Activated CD8-positive, alpha-beta memory T cell treated with anti-CD3 and anti-CD28 coated beads, Interleukin-2, amount 50 U/mL, for 1 hour (primary cell): ENCODE measurements around the gene ZNF507.

Experiments used
- DNase-seq: peaks from one replicate; pipeline ENCODE4 v3.0.0-alpha.2; 2020; ENCODE audit errors: extremely low read depth

Gene ZNF507

DNA sequence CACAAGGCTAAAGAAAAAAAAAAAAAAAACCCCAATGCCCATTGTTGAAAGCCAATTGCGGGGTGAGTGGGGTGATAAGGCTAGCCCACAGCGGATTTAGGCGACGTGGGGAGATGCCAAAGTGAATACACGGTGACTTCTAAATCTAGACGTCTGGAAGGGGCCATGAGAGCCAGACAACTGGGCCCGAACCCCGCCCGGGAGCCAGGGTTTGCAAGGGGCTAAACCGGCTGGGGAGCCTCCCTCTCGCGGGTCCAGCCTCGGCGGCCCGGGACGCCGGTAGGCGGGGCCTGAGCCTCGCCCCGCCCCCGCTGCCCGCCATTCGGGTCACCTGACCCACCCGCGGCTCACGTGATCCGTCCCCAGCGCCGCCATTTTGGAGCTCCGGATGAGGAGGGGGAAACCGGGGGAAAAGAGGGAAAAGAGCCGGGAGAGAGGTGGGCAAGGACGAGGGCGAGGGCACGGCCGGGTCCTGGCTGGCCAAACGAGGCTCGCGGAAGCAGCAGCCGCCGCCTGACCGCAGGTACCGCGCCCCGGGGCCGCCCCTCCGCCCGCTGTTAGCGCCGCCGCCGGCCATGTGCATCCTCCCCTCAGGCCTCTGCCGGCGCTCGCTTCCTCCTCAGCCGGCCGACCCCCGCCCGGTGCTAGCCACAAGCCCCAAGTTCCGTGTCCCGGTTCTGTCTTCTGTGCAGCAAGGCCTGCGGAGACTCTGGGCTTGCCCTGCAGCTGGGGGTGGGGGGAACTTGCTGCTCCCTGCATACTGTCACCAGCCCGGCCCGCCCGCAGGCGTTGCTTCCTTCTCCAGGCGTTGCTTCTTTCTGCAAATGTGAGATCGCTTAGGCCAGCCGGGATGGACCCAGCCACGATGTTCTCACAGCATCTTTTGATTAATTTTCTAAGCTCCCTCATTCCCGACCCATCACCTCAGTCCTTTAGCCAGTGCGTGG is at the start of gene ZNF507:
Gene ZNF507, plus strand, starts transcription at position 350 of the 947 bp plus-strand sequence. CDS start 7,221 bp downstream, outside the sequence.
- peak; percentile 40 for DNase-seq

GRCh38 chr19:32296694-32297093 is 48.7 kb upstream of the ZNF507 start:
- DNase-seq, result no peak

DNA sequence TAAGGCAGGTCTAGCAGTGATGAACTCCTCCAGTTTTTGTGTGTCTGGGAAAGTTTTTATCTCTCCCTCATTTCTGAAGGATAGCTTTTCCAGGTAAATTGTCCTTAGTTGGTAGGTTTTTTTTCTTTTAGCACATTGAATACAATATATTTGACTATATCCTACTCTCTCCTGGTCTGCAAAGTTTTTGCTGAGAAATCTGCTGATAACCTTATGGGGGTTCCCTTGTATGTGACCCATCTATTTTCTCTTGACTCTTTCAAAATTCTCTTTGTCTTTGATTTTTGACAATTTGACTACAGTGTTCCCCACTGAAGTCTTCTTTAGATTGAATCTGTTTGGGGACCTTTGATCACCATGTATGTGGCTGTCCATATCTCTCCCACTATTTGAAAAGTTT is 42.6 kb upstream of the ZNF507 start:
- DNase-seq, result no peak

GRCh38 chr19:32303193-32303592 is 42.2 kb upstream of the ZNF507 start:
- no peak for DNase-seq

- DNase-seq, result no peak
These were observed 37.8 kb upstream of the ZNF507 start for GRCh38 chr19:32307591-32307990.

DNA sequence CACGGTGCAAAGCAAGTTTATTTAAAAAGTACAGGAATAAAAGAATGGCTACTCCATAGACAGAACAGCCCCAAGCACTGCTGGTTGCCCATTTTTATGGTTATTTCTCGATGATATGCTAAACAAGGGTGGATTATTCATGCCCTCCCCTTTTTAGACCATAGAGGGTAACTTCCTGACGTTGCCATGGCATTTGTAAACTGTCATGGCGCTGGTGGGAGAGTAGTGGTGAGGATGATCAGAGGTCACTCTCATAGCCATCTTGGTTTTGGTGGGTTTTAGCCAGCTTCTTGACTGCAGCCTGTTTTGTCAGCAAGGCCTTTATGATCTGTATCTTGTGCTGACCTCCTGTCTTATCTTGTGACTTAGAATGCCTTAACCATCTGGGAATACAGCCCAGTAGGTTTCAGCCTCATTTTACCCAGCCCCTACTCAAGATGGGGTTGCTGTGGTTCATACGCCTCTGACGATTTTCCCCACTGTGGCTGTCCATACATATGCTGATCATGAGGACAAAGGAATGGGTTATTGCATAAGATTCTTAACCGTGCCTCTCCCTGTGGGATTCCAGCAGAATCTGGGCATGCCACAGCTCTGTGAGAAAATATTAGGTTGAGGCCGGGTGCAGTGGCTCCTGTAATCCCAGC is 36.9 kb upstream of the ZNF507 start:
- DNase-seq, result no peak

DNA sequence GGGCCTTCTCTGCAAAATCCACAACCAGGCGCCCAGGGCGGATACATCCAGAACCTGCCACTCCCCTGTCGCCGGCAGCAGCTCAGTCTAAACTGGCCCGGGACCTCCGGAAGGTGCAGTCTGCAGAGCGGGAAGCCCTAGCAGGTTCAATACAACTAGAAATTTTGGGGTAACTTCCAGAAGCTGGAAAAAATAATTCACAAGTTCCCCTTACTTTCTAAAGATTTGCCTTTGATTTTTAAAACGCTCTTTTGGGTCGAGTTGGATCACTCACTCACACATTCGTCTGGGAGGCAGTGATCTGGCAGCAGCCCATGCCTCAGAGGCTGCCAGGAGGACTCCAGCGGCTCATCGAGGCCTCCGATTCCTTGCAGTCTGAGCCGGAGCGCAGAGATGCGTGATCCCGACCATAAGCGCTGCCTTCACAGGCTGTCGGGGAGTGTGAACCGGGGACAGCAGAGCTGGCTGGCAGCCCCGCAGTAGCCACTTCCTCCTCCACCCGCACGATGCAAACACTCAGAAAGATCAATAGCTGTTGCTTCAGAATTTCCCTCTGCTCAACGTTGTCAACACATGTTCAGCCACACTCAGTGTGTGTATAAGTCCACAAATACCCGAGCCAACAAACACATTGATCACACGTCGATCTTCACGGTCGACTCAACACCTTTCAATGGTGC is 35.6 kb upstream of the ZNF507 start:
- DNase-seq, result no peak

GRCh38 chr19:32311371-32311770 is 34.0 kb upstream of the ZNF507 start:
- no peak for DNase-seq

GRCh38 chr19:32313569-32314265 is 31.7 kb upstream of the ZNF507 start:
- DNase-seq, result no peak

- DNase-seq, result no peak
These were observed 29.4 kb upstream of the ZNF507 start for GRCh38 chr19:32316034-32316433.

DNA sequence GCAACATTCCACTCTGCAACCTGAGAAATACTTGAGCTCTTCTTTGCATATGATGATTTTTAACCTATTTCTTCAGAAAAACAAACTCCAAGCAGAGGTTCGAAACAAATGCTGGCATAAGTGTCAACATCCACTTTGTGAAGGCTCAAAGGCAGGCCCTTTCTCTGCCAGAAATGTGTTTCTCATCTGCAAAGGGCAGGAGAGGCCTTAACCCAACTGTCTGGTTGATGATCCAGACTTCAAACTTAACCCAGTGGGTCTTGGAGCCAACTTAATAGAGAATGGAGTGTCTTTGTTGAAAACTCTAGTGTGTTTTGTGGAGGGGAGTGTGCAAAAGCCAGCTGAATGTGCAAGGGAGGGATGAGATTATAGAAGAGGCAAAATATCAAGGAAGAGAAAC is 28.3 kb upstream of the ZNF507 start:
- DNase-seq, result no peak

- DNase-seq, result no peak
These were observed 26.4 kb upstream of the ZNF507 start for GRCh38 chr19:32318884-32319520.

DNA sequence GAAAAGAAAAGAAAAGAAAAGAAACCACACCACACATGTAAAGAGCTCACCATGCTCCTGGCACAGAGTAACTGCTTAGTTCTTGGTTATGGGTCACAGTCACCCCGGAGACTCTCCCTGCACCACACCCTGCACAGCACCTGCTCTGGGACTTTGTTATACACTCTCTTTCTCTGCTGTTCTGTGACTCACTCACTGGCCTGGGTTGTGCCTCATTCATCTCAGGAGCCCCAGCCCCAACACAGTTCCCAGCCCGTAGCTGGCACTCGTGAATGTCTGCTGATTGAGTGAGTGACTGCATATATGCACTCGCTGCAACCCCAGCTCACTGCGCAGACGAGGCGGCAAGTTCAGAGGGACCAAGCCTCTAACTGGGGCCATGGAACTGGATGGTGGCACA is 22.9 kb upstream of the ZNF507 start:
- DNase-seq, result no peak

GRCh38 chr19:32324631-32325285 is 20.7 kb upstream of the ZNF507 start:
- no peak for DNase-seq

- no peak for DNase-seq
These were observed 15.1 kb upstream of the ZNF507 start for GRCh38 chr19:32330213-32330857.

- no peak for DNase-seq
These were observed 12.2 kb upstream of the ZNF507 start for GRCh38 chr19:32333227-32333626.

DNA sequence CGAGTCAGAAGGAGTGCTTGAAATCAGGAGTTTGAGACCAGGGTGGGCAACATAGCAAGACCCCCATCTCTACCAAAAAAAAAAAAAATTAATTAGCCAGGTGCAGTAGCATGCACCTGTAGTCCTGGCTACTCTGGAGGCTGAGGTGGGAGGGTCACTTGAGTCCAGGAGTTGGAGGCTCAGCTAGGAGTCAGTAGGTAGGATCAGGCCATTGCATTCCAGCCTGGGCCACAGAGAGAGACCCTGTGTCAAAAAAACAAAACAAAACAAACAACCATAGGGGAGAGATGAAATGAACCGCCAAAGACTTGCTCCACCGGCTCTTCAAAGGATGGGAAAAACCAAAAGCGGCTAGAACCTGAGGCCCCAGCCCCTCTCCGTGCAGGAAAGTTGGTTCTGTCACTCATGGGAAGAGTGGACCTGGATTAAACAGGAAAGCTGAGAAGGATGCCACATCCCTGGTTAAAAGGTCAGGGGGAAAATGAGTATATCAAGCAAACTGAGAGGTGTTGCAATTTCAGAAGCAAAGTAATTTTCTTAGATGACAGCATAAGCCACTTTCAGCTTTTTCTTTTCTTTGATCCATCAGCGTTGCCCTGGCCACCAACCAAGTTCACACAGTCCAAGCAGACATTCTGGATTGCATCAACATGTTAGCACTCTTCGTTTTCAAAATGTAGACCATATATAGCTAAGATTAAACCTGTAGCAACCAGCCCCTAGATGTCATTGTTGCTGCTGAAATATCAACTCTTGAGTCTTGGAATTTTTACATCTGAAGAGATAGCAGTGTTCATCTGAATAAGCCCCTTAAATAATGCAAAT is 8.9 kb upstream of the ZNF507 start:
- DNase-seq, result no peak

DNA sequence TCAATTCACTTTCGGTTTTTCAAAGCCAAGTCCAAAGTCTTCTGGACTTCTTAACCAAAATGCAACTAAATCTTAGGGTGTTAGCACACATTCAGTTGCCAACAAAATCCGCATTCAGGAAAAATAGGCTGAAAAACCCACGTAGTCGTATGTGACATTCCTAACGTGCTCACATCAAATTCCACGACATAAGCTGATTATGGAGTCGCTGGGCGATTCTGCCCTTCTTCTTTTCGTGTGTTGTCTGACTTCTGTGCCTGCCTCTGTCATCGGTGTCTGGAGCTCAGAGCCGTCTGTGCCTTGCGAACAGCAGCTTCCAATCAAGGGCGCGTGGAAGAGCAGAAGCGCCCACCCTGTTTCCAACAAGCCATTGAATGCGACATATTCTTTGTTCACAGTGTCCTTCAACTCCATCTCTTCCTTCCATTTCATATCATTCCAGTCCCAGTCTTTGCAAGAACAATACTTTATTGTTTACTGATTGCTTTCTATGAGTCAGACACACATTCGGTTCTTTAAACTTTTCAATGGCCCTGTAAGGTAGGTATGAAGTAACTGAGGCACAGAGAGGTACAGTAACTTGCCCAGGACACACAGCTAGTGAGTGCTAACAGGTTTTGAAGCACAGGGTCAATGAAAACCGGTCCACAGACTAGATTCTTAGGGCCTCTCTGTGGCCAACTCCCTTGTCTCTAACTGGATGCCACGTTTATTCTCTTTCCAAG is 8.2 kb upstream of the ZNF507 start:
- DNase-seq, result no peak

DNA sequence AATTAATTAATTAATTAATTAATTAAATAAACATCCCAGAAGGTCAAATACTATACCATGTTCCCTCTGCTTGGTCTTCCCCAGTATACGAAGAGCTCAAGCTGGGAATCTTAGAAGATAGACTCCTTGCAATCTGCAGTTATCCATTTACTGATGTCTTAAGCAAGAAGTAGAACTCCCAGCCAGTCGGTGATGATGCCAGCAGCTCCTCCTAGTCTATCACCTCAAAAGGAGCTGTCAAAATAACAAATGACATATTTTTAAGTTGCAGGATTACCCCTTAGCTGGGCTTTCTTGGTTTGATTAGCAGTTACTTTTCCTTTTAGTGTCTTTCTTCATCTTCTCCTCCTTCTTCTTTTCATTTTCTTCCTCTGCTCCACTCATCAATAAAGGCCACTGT is 6.0 kb upstream of the ZNF507 start:
- DNase-seq, result no peak
